Activated CD4-positive, alpha-beta memory T cell treated with anti-CD3 and anti-CD28 coated beads, Interleukin-2, amount 10 ng/mL, durations not matched to agents 7 days and 5 days (primary cell): ENCODE measurements around the gene LAMTOR1. TPM values are rescaled to one million over a fixed set of nuclear protein-coding genes. Genes with fewer than 3 reads are reported as not detected.

Experiments used
- CTCF ChIA-PET: fragments of 350-600 bp; sonication (Branson Sonifier 250); formaldehyde crosslinking; loops from one replicate; lab custom pipeline; 2021; ENCODE audit warnings: antibody characterized with exemption, inconsistent platforms; lab: Charles Lee
- POLR2A ChIA-PET: fragments of 350-600 bp; sonication (Branson Sonifier 250); formaldehyde crosslinking; loops from one replicate; lab custom pipeline; 2021; ENCODE audit warnings: antibody characterized with exemption; lab: Charles Lee
- DNase-seq: peaks from one replicate; pipeline ENCODE4 v3.0.0-alpha.2; 2020
- H3K27ac Mint-ChIP-seq: one replicate; pipeline ENCODE4 v1.8.0; 2021; ENCODE audit warnings: mild to moderate bottlenecking, mixed read lengths
- H3K27me3 Mint-ChIP-seq: one replicate; pipeline ENCODE4 v1.8.0; 2021; ENCODE audit warnings: mixed read lengths
- H3K36me3 Mint-ChIP-seq: one replicate; pipeline ENCODE4 v1.8.0; 2021; ENCODE audit warnings: low read depth, mixed read lengths
- H3K4me1 Mint-ChIP-seq: one replicate; pipeline ENCODE4 v1.8.0; 2021; ENCODE audit warnings: mixed read lengths
- H3K4me3 Mint-ChIP-seq: one replicate; pipeline ENCODE4 v1.8.0; 2021; ENCODE audit warnings: mild to moderate bottlenecking, mixed read lengths
- H3K9me3 Mint-ChIP-seq: one replicate; pipeline ENCODE4 v1.8.0; 2021; ENCODE audit warnings: mixed read lengths
- total RNA-seq, 2 experiments: library from RNA; stranded (reverse); gene quantifications; one replicate each; pipeline ENCODE4 v1.2.3, GENCODE V29; 2021

The LAMTOR1 gene
- total RNA-seq, 2 experiments from 2014 or later, result 72.7 to 76.9 TPM

- Mint-ChIP-seq H3K4me3 (no peak overlapping the region), H3K4me1 (peaks cover 8% of the 10 kb centered on the region), H3K27me3 (no peaks in the 10 kb centered on the region), H3K27ac (no peak overlapping the region), H3K36me3 (peaks cover 29% of the 10 kb centered on the region), H3K9me3 (no peaks in the 10 kb centered on the region)
- ChIA-PET POLR2A (interaction anchor here (1.4 to 4.0 kb wide), 2 partner anchors 9 to 26 kb away, joined by 3 to 16 read pairs; no protein-coding TSS in a partner anchor), CTCF (interaction anchor here (0.8 to 2.8 kb wide), 3 partner anchors 8 to 23 kb away, joined by 3 to 14 read pairs (median 3); no protein-coding TSS in a partner anchor)
- no peak for DNase-seq
Observed at GRCh38 chr11:72048766-72049460, 54.2 kb downstream of the LAMTOR1 start.

Other genes starting within 250 kb of the LAMTOR1 start
- gene DEFB131B, start 224.8 kb downstream of the LAMTOR1 start, total RNA-seq, result not detected
- gene XNDC1N, start 174.7 kb downstream of the LAMTOR1 start, total RNA-seq, result 10 to 100 TPM; 12.8 to 14.0 TPM
- gene RNF121, start 174.3 kb downstream of the LAMTOR1 start, total RNA-seq, result 10 to 100 TPM; 25.7 to 28.1 TPM
- 10 to 100 TPM; 12.4 to 14.0 TPM for gene IL18BP, start 104.4 kb downstream of the LAMTOR1 start, total RNA-seq
- gene NUMA1, start 22.8 kb downstream of the LAMTOR1 start, total RNA-seq, result 100 to 1,000 TPM; 200 to 201 TPM
- gene LRRC51, start 22.4 kb downstream of the LAMTOR1 start, total RNA-seq, result 1 to 10 TPM; 5.9 to 7.1 TPM
- not detected for gene TOMT, start 2.6 kb upstream of the LAMTOR1 start, total RNA-seq
- 10 to 100 TPM; 53.0 to 58.7 TPM for gene ANAPC15, start 9.4 kb upstream of the LAMTOR1 start, total RNA-seq
- not detected for gene FOLR3, start 32.4 kb upstream of the LAMTOR1 start, total RNA-seq
- gene FOLR1, start 88.8 kb upstream of the LAMTOR1 start, total RNA-seq, result not detected
- not detected for gene FOLR2, start 113.5 kb upstream of the LAMTOR1 start, total RNA-seq
- 100 to 1,000 TPM; 138 to 153 TPM for gene INPPL1, start 121.5 kb upstream of the LAMTOR1 start, total RNA-seq
- not detected for gene PHOX2A, start 140.9 kb upstream of the LAMTOR1 start, total RNA-seq